Activated CD8-positive, alpha-beta memory T cell treated with anti-CD3 and anti-CD28 coated beads for 24 hours (primary cell): ENCODE data around the gene MUC4.
"Not testable (repeated sequence)": the region's sequence is repeated elsewhere in the genome, so short reads cannot be mapped to it uniquely, and the experiment has no call there.

Experiments used
- DNase-seq: peaks from one replicate; pipeline ENCODE4 v3.0.0-alpha.2; 2020

MUC4 gene

GRCh38 chr3:195777975-195778374 is 33.8 kb downstream of the MUC4 start:
- DNase-seq = no peak

- DNase-seq = no peak
Measured at GRCh38 chr3:195774917-195775316, 36.8 kb downstream of the MUC4 start.

GRCh38 chr3:195773956-195774537 is 37.7 kb downstream of the MUC4 start:
- no peak for DNase-seq

- DNase-seq = no peak
Measured at GRCh38 chr3:195771646-195772300, 40.0 kb downstream of the MUC4 start.

- DNase-seq = not testable (repeated sequence)
Measured at GRCh38 chr3:195770841-195771645, 40.7 kb downstream of the MUC4 start.

- no peak for DNase-seq
Measured at GRCh38 chr3:195770081-195770840, 41.5 kb downstream of the MUC4 start.

GRCh38 chr3:195769551-195769950 is 42.2 kb downstream of the MUC4 start:
- DNase-seq = no peak

- no peak for DNase-seq
Measured at GRCh38 chr3:195768831-195769303, 42.9 kb downstream of the MUC4 start.

GRCh38 chr3:195768414-195768813 is 43.3 kb downstream of the MUC4 start:
- no peak for DNase-seq

GRCh38 chr3:195767792-195768191 is 43.9 kb downstream of the MUC4 start:
- DNase-seq = no peak

GRCh38 chr3:195766671-195767070 is 45.1 kb downstream of the MUC4 start:
- DNase-seq = no peak

- no peak for DNase-seq
Measured at GRCh38 chr3:195764961-195765706, 46.6 kb downstream of the MUC4 start.

- DNase-seq = no peak
Measured at GRCh38 chr3:195763843-195764825, 47.6 kb downstream of the MUC4 start.

- no peak for DNase-seq
Measured at GRCh38 chr3:195763076-195763830, 48.5 kb downstream of the MUC4 start.

GRCh38 chr3:195762611-195763010 is 49.1 kb downstream of the MUC4 start:
- no peak for DNase-seq

GRCh38 chr3:195762249-195762585 is 49.5 kb downstream of the MUC4 start:
- no peak for DNase-seq

- DNase-seq = no peak
Measured at GRCh38 chr3:195761567-195762248, 50.0 kb downstream of the MUC4 start.

GRCh38 chr3:195761123-195761566 is 50.6 kb downstream of the MUC4 start:
- DNase-seq = no peak

GRCh38 chr3:195760345-195761122 is 51.2 kb downstream of the MUC4 start:
- DNase-seq = no peak
